ENCODE results near the gene C1GALT1C1.
"Not testable (repeated sequence)": the region's sequence is repeated elsewhere in the genome, so short reads cannot be mapped to it uniquely, and the experiment has no call there.

Gene C1GALT1C1

DNA sequence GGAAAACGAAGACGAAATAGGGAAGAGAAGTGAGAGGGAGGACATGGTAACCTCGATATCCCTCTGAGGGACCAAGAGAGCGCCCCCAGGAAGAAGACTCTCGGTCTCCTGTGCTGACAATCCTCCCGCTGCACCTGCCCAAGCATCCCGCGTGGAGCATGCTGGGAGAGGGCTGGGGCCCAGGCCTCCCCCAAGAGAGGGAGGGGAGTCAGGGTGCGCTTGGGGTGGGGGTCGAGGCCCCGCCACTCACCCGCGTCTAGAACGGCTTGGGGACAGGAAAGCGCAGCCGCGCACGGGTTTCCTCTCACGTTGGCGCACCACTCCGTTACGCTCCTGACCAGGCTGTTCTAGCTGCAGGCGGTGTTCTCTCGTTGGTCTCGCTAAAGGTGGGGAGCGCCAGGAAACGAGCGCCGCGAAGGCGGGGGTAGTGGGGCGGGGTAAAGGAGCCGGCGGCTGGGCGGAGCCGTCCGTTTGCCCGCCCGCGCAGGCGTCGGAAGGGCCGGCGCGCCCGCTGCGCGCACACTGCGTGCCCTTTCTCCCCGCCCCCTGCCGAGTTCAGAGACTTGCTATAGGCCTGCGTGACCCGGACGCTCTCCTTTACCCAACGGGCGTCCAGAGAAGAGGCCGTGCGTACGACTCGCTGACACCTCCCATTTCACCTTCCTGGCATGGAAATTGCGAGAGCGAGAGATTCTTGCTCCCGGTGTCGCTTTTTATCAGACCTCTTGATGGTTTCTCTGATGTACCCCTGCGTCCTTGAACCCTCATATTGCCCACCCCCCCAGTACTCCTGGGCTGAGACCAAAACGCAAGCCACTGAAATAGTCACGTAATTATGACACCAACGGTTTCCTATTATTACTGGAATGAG is at the start of gene C1GALT1C1:
Gene C1GALT1C1 (minus strand): TSS at position 388 of the 871 bp plus-strand sequence. CDS start 2,888 bp downstream, outside the sequence.
- in situ Hi-C loops (cut with HindIII; ENCODE audit: low sequenced_read_pairs), result no loop called here
- peak; percentile 62 for DNase-seq (ENCODE audit: low read depth)
- TF ChIP-seq, protein P1, sequence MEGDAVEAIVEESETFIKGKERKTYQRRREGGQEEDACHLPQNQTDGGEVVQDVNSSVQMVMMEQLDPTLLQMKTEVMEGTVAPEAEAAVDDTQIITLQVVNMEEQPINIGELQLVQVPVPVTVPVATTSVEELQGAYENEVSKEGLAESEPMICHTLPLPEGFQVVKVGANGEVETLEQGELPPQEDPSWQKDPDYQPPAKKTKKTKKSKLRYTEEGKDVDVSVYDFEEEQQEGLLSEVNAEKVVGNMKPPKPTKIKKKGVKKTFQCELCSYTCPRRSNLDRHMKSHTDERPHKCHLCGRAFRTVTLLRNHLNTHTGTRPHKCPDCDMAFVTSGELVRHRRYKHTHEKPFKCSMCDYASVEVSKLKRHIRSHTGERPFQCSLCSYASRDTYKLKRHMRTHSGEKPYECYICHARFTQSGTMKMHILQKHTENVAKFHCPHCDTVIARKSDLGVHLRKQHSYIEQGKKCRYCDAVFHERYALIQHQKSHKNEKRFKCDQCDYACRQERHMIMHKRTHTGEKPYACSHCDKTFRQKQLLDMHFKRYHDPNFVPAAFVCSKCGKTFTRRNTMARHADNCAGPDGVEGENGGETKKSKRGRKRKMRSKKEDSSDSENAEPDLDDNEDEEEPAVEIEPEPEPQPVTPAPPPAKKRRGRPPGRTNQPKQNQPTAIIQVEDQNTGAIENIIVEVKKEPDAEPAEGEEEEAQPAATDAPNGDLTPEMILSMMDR (IDR thresholded peaks at IDR 0.05; ENCODE audit: low read depth, low read length, missing control alignments), result no peak
- peak within 1 kb of the TSS; percentile 69 for H3K4me3 ChIP-seq (ENCODE audit: low read depth, low read length)

DNA sequence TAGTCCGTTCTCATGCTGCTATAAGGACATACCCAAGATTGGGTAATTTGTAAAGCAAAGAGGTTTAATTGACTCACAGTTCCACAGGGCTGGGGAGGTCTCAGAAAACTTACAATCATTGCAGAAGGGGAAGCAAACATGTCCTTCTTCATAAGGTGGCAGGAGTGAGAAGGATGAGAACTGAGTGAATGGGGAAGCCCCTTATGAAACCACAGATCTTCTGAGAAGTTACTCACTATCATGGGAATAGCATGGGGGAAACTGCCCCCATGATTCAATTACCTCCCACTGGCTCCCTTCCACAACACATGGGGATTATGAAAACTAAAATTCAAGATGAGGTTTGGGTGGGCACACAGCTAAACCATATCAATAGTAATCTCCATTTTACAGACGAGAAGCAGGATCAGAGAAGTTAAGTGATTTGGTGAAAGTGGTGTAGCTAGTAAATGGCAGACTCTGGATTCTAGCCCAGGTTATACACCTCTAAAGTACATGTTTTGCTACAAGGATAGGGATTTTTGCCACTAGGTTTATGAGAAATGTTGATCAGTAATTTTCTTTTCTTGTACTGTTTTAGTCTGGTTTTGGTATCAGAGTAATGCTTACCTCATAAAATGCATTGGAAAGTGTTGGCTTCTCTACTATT is 47.3 kb upstream of the C1GALT1C1 start:
- TF ChIP-seq, protein P1 (IDR thresholded peaks at IDR 0.05; ENCODE audit: low read depth, low read length, missing control alignments), result no peak
- in situ Hi-C loops (cut with HindIII; ENCODE audit: low sequenced_read_pairs), result no loop called here
- no peak for DNase-seq (ENCODE audit: low read depth)
- H3K4me3 ChIP-seq (ENCODE audit: low read depth, low read length), result no peak overlapping the region

DNA sequence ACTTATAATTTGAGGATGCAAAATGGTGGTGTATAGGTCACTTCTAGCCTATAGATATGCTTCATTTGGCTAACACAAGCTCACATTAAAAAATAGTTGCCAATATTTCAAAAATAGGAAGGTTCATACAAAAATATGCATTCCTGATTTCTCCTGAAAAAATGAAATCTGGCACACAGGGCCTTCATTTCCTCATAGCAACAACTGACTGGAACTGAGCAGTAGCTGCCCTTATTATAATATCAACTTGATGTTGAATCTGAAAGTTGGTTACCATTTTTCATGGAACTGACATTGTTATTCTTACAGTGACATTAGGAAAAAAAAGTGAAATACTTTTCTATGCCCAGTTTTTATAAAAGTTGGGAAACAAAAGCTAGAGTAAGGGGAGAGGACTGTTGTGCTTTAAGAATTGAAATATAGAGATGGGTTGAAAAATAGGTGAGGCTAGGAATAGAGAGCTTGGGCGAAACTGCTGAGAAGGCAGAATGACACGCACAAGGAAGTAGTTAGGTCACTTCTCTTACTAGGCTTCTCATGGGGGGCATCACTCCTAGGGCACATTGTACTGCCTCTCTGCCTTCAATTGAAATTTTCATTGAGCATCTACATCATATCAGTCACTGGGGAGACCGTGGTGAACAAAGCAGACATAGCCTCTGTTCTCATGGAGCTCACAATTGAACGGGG is 43.1 kb upstream of the C1GALT1C1 start:
- in situ Hi-C loops (cut with HindIII; ENCODE audit: low sequenced_read_pairs), result no loop called here
- TF ChIP-seq, protein P1 (IDR thresholded peaks at IDR 0.05; ENCODE audit: low read depth, low read length, missing control alignments), result no peak
- no peak for DNase-seq (ENCODE audit: low read depth)
- H3K4me3 ChIP-seq (ENCODE audit: low read depth, low read length), result no peak overlapping the region

DNA sequence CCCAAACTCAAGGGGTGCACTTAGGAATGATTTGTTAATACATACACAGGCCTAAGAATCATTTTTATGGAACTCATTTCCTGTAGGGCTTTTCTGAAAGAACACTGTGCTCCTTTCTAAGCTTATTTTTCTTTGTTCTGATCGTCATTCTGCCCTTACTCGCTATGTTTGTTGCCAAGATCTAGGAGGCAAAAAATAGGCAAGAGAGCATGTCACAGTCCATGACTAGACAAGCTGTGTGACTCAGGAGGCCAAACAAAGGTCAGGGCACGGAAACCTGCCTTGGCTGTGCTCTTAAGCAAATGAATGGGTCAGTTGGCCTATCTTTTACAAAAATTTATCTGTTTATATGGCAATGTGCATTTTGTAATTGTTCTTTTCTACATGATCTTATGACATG is 42.5 kb upstream of the C1GALT1C1 start:
- TF ChIP-seq, protein P1 (IDR thresholded peaks at IDR 0.05; ENCODE audit: low read depth, low read length, missing control alignments), result no peak
- peak; percentile 19 for DNase-seq (ENCODE audit: low read depth)
- in situ Hi-C loops (cut with HindIII; ENCODE audit: low sequenced_read_pairs), result no loop called here
- H3K4me3 ChIP-seq (ENCODE audit: low read depth, low read length), result no peak overlapping the region

DNA sequence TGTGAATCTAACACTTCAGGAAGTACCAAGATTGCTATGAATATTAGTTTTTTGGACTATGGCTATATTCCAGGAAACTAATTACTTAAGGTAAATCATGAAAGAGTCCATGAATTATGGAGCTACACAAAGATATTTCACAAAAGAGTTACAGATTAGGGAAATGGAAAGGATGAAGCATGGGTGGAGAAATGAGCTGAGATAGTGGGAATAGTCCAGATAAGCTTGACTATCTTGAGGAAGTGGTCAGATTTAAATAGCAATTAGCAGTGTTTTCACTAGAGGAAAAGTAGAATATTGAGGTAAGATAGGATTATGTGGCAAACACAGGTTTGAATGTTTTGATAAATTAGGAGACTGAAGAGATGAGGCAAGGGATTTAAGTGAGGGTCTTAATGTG is 42.1 kb upstream of the C1GALT1C1 start:
- DNase-seq (ENCODE audit: low read depth), result no peak
- no peak overlapping the region for H3K4me3 ChIP-seq (ENCODE audit: low read depth, low read length)
- in situ Hi-C loops (cut with HindIII; ENCODE audit: low sequenced_read_pairs), result no loop called here
- TF ChIP-seq, protein P1 (IDR thresholded peaks at IDR 0.05; ENCODE audit: low read depth, low read length, missing control alignments), result no peak

DNA sequence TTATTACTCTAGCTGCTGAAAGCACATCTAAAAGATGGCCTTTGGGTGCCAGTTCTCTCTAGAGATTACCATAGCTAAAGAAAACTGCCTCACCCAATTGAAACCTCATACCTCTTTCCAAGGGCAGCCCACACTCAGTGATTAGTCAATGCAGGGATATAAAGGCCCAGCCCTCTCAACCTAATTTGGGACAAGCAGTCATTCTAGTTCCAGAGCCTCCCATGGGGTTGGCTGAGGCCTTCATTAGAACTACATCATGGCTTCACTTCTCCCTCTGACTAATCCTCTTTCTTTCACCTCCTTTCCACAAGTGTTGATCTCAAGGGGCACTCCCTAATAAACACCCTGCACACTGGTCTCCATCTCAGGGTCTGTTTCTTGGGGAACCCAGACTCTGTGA is 38.5 kb upstream of the C1GALT1C1 start:
- TF ChIP-seq, protein P1 (IDR thresholded peaks at IDR 0.05; ENCODE audit: low read depth, low read length, missing control alignments), result no peak
- DNase-seq (ENCODE audit: low read depth), result no peak
- H3K4me3 ChIP-seq (ENCODE audit: low read depth, low read length), result no peak overlapping the region
- in situ Hi-C loops (cut with HindIII; ENCODE audit: low sequenced_read_pairs), result no loop called here

DNA sequence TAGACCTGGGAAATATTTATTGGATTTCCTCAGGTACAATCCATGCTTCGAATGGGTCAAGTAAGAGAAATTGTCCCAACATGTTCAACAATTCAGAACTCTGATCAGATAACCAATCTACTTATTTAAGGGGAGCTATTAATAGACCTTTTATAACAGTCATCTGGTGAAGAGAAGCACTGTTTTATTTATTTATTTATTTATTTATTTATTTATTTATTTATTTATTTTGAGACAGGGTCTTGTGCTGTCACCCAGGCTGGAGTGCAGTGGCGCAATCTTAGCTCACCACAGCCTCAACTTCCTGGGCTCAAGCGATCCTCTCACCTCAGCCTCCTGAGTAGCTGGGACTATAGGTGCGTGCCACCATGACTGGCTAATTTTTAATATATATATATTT is 34.7 kb upstream of the C1GALT1C1 start:
- in situ Hi-C loops (cut with HindIII; ENCODE audit: low sequenced_read_pairs); DNase-seq (ENCODE audit: low read depth); H3K4me3 ChIP-seq (ENCODE audit: low read depth, low read length): not testable (repeated sequence)
